Brain microvascular endothelial cell (primary cell): ENCODE data around the gene PDXK.

Source experiments
- DNase-seq: peaks from one replicate; pipeline ENCODE4 v3.0.0-alpha.2; 2020
- H3K27ac ChIP-seq: fragments of 250-450 bp; sonication (Bioruptor Pico); 2 replicates; pipeline ENCODE4 v1.5.1; 2020; ENCODE audit warnings: mild to moderate bottlenecking, moderate library complexity
- H3K27me3 ChIP-seq: fragments of 250-450 bp; sonication (Bioruptor Pico); replicated peaks from 2 replicates; pipeline ENCODE4 v1.5.1; 2020; ENCODE audit warnings: mild to moderate bottlenecking
- H3K36me3 ChIP-seq: fragments of 250-450 bp; sonication (Bioruptor Pico); replicated peaks from 2 replicates; pipeline ENCODE4 v1.5.1; 2020; ENCODE audit warnings: mild to moderate bottlenecking
- H3K4me3 ChIP-seq: 2 replicates; pipeline ENCODE4 v1.5.1; 2011; ENCODE audit warnings: low read depth, mild to moderate bottlenecking, control low read depth, low read length, moderate library complexity
- CTCF ChIP-seq: IDR thresholded peaks from 2 replicates; pipeline ENCODE4 v1.5.1; 2011; ENCODE audit warnings: low read depth, mild to moderate bottlenecking, moderate library complexity, low read length, control low read depth, inconsistent platforms; ENCODE audit errors: missing control alignments
- in situ Hi-C: cut with HindIII; loops from 2 replicates; pipeline ENCODE4 v1.10.0; 2017; ENCODE audit warnings: low sequenced_read_pairs, low pct_ligation_motif_present

Gene PDXK

GRCh38 chr21:43786807-43787440 is 68.0 kb downstream of the PDXK start:
- no peak for DNase-seq
- in situ Hi-C loops = no loop called here
- Histone ChIP-seq H3K27ac (no peak overlapping the region), H3K4me3 (no peak overlapping the region), H3K36me3 (peaks cover 3% of the 10 kb centered on the region), H3K27me3 (no peaks in the 10 kb centered on the region)
- no peak for TF ChIP-seq CTCF

- H3K27me3 ChIP-seq = no peaks in the 10 kb centered on the region
- peak; percentile 56 for TF ChIP-seq CTCF
- peaks cover 19% of the 10 kb centered on the region for H3K36me3 ChIP-seq
- in situ Hi-C loops = no loop called here
- peak within 1 kb of the TSS; percentile 82 for H3K27ac ChIP-seq
- peak; percentile 61 for DNase-seq
- peak within 1 kb of the TSS; percentile 97 for H3K4me3 ChIP-seq
Measured at GRCh38 chr21:43789276-43790009, 70.5 kb downstream of the PDXK start, which contains the start of gene RRP1. Gene RRP1, plus strand, starts transcription at chr21:43789577. Its CDS starts 53 bp downstream, at chr21:43789630.

- DNase-seq = no peak
- in situ Hi-C loops = no loop called here
- Histone ChIP-seq H3K36me3 (peaks cover 24% of the 10 kb centered on the region), H3K4me3 (peak overlapping the region; percentile 97), H3K27ac (peak overlapping the region; percentile 82), H3K27me3 (no peaks in the 10 kb centered on the region)
- TF ChIP-seq CTCF = no peak
Measured at GRCh38 chr21:43790010-43790524, 71.1 kb downstream of the PDXK start.

- Histone ChIP-seq H3K36me3 (peaks cover 44% of the 10 kb centered on the region), H3K27ac (no peak overlapping the region)
Measured at GRCh38 chr21:43792406-43792805, 73.5 kb downstream of the PDXK start.

GRCh38 chr21:43793243-43793642 is 74.3 kb downstream of the PDXK start:
- no peak overlapping the region for H3K4me3 ChIP-seq
- H3K36me3 ChIP-seq = peaks cover 52% of the 10 kb centered on the region
- in situ Hi-C loops = no loop called here
- H3K27me3 ChIP-seq = no peaks in the 10 kb centered on the region
- no peak overlapping the region for H3K27ac ChIP-seq
- TF ChIP-seq CTCF = no peak
- DNase-seq = no peak

More at GRCh38 chr21:43792406-43792805, 73.5 kb downstream of the PDXK start:
- no peak overlapping the region for H3K4me3 ChIP-seq
- no peak for DNase-seq
- no peak for TF ChIP-seq CTCF
- in situ Hi-C loops = no loop called here
- H3K27me3 ChIP-seq = no peaks in the 10 kb centered on the region
